SK-N-SH treated with all-trans-retinoic acid at 6 μM for 48 hours (cell line): Measurements from ENCODE around the gene TLE1.
A peak's percentile ranks its signal among the peaks of the same experiment; 100 is the strongest.

Experiments
- CREB5 ChIP-seq: fragments of 250-450 bp; sonication (Bioruptor Pico); IDR thresholded peaks from 2 replicates; pipeline ENCODE4 v1.5.1; 2020; ENCODE audit warnings: low read depth, mild to moderate bottlenecking, moderate library complexity
- GLIS3 ChIP-seq: fragments of 250-450 bp; sonication (Bioruptor Pico); IDR thresholded peaks from 2 replicates; pipeline ENCODE4 v1.5.0; 2020; ENCODE audit warnings: mild to moderate bottlenecking, moderate library complexity
- ZFP3 ChIP-seq: fragments of 250-450 bp; sonication (Bioruptor Pico); IDR thresholded peaks from 2 replicates; pipeline ENCODE4 v1.5.0; 2020; ENCODE audit warnings: mild to moderate bottlenecking, moderate library complexity

- no peak for TF ChIP-seq GLIS3 (CRISPR knock-in tag)
- TF ChIP-seq ZFP3 (CRISPR knock-in tag) = 0 out of 2 replicates have a peak, but pooled peaks have one; percentile 23
- no peak for TF ChIP-seq CREB5 (CRISPR knock-in tag)
Measured at GRCh38 chr9:81724242-81724889, 35.0 kb upstream of the TLE1 start.
